MM.1S (cell line): ENCODE results near the gene AIP.

Source experiments
- CTCF ChIP-seq: fragments of 300-600 bp; sonication (generic); IDR thresholded peaks from 2 replicates; pipeline ENCODE4 v1.5.1; 2016; ENCODE audit warnings: antibody characterized with exemption, low read length, mixed read lengths
- EZH2 ChIP-seq: fragments of 300-600 bp; sonication (generic); optimal IDR thresholded peaks from 2 replicates; pipeline ENCODE3; 2017; ENCODE audit warnings: low read depth, mild to moderate bottlenecking, antibody characterized with exemption, low read length, mixed read lengths

GRCh38 chr11:67516806-67517205 is 34.0 kb downstream of the AIP start:
- no peak for TF ChIP-seq CTCF
- TF ChIP-seq EZH2, result no peak
